CD4-positive, alpha-beta T cell treated with Interleukin-4 for 4 hours (primary cell): ENCODE data around the gene SLC16A2.

Source experiments
- DNase-seq: peaks from one replicate; pipeline ENCODE4 v3.0.0-alpha.2; 2020

SLC16A2 gene

DNA sequence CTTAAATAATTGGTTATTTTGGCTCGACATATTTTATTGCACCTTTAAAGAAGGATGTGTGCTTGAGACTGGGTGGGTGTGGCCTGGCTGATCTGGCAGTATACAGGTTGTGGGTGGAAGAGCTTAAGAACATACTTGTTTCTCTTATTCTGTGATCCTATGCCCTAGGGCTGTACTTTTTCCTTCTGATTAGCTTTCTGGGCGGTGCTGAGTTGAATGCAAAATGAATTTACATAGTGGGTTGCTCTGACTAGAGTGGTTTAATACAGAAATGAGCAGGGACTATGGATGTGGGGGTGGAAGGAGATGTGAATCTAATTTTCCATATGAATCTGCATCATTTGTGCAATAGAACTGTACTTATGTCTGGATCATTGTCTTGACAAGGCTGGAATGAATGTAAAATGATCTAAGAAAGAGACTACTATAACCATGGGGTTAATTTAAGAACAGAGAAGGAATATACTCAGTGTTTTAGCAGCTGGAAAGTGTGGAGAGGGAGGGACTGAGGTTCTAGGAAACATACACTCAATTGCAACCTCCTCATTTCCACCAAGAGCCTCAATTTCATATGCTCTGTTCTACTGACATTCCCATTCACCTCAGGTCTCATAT is 119.4 kb downstream of the SLC16A2 start:
- DNase-seq = no peak

DNA sequence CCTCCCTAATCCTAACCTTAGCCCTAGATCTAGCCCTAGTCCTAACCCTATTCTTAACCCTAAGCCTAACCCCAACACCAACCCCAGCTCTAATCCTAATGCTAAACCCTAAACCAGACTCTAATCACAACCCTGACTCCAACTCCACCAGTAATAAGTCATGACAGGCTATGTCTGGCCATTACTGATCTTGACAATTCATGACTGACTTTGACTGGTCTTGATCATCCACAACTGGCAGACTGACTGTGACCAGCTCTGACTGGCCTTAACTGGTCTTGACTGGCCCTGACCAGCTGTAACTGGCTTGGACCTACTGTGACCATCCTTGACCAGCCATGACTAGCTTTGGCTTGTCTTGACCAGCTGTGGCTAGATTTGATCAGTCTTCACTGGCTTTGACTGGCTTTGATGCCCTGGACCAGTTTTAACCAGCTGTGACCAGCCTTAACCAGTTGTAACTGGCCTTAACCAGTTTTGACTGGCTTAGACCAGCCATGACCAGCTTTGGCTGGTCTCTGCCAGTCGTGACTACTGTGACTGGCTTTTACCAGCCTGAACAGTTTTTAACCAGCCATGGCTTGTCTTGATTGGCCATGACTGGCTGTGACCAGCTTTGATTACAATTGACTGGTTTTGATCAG is 124.7 kb downstream of the SLC16A2 start:
- no peak for DNase-seq

DNA sequence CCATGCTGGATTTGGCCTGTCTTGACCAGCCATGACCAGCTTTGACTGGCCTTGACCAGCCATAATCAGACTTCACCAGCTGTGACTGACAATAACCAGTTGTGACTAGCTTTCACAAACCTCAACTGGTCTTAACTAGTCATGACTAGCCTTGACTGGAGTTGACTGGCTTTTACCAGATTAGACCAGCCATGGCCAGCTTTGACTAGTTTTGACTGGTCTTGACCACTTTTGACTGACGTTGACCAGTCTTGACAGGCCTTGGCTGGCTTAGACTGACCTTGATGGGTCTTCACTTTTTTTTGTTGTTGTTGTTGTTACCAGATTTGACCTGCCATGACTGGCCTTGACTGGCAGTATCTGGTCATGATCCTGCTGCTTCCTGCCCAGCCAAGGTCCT is 125.7 kb downstream of the SLC16A2 start:
- no peak for DNase-seq

DNA sequence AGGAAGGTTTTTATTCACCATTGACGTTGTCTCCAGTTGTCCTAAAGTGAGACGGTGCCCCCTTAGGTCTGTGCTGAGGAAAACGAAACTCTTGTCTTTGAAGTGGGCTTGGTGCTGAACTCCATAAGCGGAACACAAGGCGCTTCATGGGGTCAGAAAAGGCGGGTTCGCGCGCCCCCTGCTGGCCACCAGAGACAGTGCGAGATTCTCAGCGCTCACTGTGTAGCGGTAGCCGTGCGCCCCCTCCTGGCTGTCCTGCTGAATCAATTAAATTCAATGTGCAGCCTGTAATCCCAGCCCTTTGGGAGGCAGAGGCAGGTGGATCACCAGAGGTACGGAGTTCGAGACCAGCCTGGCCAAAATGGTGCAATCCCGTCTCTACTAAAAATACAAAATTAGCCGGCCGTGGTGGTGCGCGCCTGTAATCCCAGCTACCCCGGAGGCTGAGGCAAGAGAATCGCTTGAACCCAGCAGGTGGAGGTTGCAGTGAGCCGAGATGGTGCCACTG is 129.1 kb downstream of the SLC16A2 start:
- peak; percentile 71 for DNase-seq

DNA sequence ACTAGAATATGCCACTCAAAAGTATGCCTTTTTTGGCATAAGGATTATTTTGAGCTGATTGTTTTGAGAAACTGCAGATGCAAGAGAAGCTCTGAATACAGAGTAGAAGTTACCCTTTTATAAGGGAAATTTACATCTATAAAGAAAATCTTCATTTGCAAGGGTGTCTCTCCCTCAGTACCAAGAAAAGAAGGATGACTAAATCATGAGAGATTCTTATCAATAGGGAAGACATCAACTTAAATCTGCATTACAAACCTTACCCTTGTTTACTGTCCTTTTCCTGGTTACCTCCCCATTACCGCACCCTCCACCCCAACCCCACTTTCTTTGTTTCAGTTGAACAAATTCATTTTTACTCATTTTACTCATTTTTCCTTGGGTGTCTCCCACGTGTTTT is 130.6 kb downstream of the SLC16A2 start:
- no peak for DNase-seq

DNA sequence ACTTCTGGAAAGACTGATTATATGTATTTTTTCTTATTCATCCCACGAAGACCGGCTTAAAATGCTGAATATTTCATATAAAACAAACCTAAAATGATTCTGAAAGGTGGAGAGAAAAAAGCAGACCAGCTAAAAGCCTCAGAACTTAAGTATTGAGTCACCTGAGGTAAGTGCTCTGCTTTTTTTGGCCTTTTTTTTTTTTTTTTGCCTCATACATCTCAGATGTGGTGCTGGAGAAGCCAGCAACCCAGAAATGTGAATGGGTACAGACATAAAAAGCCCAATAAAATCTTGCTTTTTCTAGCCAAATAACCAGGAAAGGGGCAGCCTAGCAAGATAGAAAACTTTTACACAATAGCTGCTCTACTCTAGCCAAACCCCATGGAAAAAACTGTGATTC is 136.1 kb downstream of the SLC16A2 start:
- DNase-seq = no peak

DNA sequence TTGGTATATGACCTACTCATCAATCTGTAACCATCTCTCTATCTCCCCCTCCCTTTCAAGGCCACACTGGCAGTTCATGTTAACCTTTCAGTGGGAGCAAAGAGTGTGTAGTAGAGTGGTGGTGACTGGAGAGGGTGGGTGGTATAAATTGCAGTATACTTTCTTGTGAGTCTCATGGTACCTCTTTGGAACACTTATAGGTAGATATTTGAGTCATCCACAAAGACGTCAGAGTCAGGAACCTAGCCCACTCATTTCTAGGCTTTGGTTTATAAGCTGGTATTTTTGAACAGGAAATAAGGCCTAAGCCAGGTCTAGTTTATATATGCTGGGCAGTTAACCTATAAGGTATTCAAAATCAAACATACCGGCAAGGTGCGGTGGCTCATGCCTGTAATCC is 156.8 kb downstream of the SLC16A2 start:
- no peak for DNase-seq

DNA sequence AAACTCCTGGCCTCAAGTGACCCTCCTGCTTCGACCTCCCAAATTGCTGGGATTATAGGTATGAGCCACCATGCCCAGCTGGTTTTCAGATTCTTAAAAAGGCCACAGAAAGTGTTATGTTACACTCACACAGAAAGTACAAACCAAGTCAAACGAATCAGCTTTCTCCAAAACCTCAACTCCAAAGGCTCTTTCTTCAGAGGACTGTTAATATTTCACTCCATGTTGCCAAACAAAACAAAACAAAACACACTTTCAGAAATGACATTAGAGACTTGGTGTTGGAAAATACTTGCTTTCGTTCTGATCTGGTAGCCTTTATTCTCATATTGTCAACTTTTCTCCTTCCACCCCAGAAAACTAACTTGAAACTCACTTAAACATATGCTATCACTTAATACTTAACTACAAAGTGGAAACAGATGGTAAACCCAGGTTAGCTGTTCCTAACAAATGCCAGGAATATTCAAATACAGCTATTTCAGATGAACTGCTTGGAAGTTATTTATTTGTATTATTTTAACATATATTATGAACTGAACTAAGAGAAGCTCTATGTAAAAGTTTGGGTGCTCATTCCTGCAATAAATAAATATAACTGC is 158.4 kb downstream of the SLC16A2 start:
- DNase-seq = no peak
